Measurements from ENCODE around the gene SOHLH1. TPM values are rescaled to one million over a fixed set of nuclear protein-coding genes. Genes with fewer than 3 reads are reported as not detected.

Gene SOHLH1
- total RNA-seq, 4 donors from 2014 or later = not detected

- intact Hi-C loops (cut with DNase I) = no loop called here
- H3K4me1 ChIP-seq = no peaks in the 10 kb centered on the region
- H3K36me3 ChIP-seq = no peaks in the 10 kb centered on the region
- 72 to 75% methylated on average over 12 to 13 of the region's 32 CpGs for WGBS, 2 donors
- H3K27ac ChIP-seq = no peak overlapping the region
- H3K9me3 ChIP-seq = no peaks in the 10 kb centered on the region
- peaks cover 0 to 56% (median 0%) of the 10 kb centered on the region in 4 donors for H3K27me3 ChIP-seq
- no peak for TF ChIP-seq CTCF (IDR thresholded peaks at IDR 0.05)
- TF ChIP-seq POLR2A (IDR thresholded peaks at IDR 0.05) = no peak
- H3K4me3 ChIP-seq = no peak overlapping the region
- no peak for DNase-seq
Measured at GRCh38 chr9:135664801-135665794, 34.2 kb downstream of the SOHLH1 start.

GRCh38 chr9:135664266-135664665 is 35.0 kb downstream of the SOHLH1 start:
- Histone ChIP-seq H3K4me3 (no peak overlapping the region), H3K4me1 (no peaks in the 10 kb centered on the region), H3K27me3 (peaks cover 0 to 48% (median 0%) of the 10 kb centered on the region in 4 donors), H3K9me3 (no peaks in the 10 kb centered on the region), H3K36me3 (no peaks in the 10 kb centered on the region), H3K27ac (no peak overlapping the region)
- TF ChIP-seq CTCF (IDR thresholded peaks at IDR 0.05) (no peak), POLR2A (IDR thresholded peaks at IDR 0.05) (no peak)
- no peak for DNase-seq
- intact Hi-C loops (cut with DNase I) = no loop called here
- WGBS, 2 donors = 76 to 86% methylated on average over 4 to 6 of the region's 10 CpGs

GRCh38 chr9:135663857-135664256 is 35.4 kb downstream of the SOHLH1 start:
- Histone ChIP-seq H3K27me3 (peaks cover 0 to 47% (median 0%) of the 10 kb centered on the region in 4 donors), H3K9me3 (no peaks in the 10 kb centered on the region)
- 76 to 87% methylated on average over 9 to 11 of the region's 12 CpGs for WGBS, 2 donors

GRCh38 chr9:135663451-135663770 is 35.9 kb downstream of the SOHLH1 start:
- no peaks in the 10 kb centered on the region for H3K9me3 ChIP-seq
- no peak overlapping the region for H3K27ac ChIP-seq
- intact Hi-C loops (cut with DNase I) = no loop called here
- WGBS, 2 donors = 33 to 40% methylated on average over 1 to 3 of the region's 3 CpGs
- no peak for DNase-seq
- TF ChIP-seq POLR2A (IDR thresholded peaks at IDR 0.05) = no peak
- TF ChIP-seq CTCF (IDR thresholded peaks at IDR 0.05) = no peak
- no peaks in the 10 kb centered on the region for H3K4me1 ChIP-seq
- no peak overlapping the region for H3K4me3 ChIP-seq
- no peaks in the 10 kb centered on the region for H3K36me3 ChIP-seq
- H3K27me3 ChIP-seq = peaks cover 0 to 47% (median 0%) of the 10 kb centered on the region in 4 donors

More at GRCh38 chr9:135663857-135664256, 35.4 kb downstream of the SOHLH1 start:
- TF ChIP-seq CTCF (IDR thresholded peaks at IDR 0.05) (no peak), POLR2A (IDR thresholded peaks at IDR 0.05) (no peak)
- H3K4me3 ChIP-seq = no peak overlapping the region
- no peaks in the 10 kb centered on the region for H3K4me1 ChIP-seq
- intact Hi-C loops (cut with DNase I) = no loop called here
- no peak overlapping the region for H3K27ac ChIP-seq
- H3K36me3 ChIP-seq = no peaks in the 10 kb centered on the region
- DNase-seq = no peak

GRCh38 chr9:135662758-135663450 is 36.4 kb downstream of the SOHLH1 start, which contains the start of gene LCN9:
LCN9 (plus strand) TSS chr9:135663309; CDS start chr9:135663322, 13 bp downstream.
- no peak within 1 kb of the TSS for H3K27ac ChIP-seq
- TF ChIP-seq CTCF (IDR thresholded peaks at IDR 0.05) (no peak), POLR2A (IDR thresholded peaks at IDR 0.05) (no peak)
- H3K9me3 ChIP-seq = no peaks in the 10 kb centered on the region
- H3K4me3 ChIP-seq = no peak within 1 kb of the TSS
- peaks cover 0 to 47% (median 0%) of the 10 kb centered on the region in 4 donors for H3K27me3 ChIP-seq
- no peak for DNase-seq
- H3K36me3 ChIP-seq = no peaks in the 10 kb centered on the region
- intact Hi-C loops (cut with DNase I) = no loop called here
- 58 to 63% methylated on average over 9 to 21 of the region's 25 CpGs for WGBS, 2 donors
- H3K4me1 ChIP-seq = no peaks in the 10 kb centered on the region

Measured in esophagus squamous epithelium (tissue), 5 donors.